Ramos (cell line): ENCODE data around the gene ACOT11.

Experiments
- in situ Hi-C: fragments of 300-500 bp; cut with MboI; formaldehyde crosslinking; loops from one replicate; pipeline ENCODE4 v1.14.3; 2022; ENCODE audit warnings: low sequenced_read_pairs; ENCODE audit not compliant: unreplicated experiment

ACOT11 gene

GRCh38 chr1:54559111-54559548 lies 11.1 kb downstream of the ACOT11 start:
- in situ Hi-C loops, result no loop called here

- in situ Hi-C loops, result no loop called here
These were observed 11.8 kb downstream of the ACOT11 start for GRCh38 chr1:54559771-54560231.

GRCh38 chr1:54564312-54565112 lies 16.5 kb downstream of the ACOT11 start:
- in situ Hi-C loops, result no loop called here

GRCh38 chr1:54565113-54565501 lies 17.1 kb downstream of the ACOT11 start:
- in situ Hi-C loops, result no loop called here

- in situ Hi-C loops, result no loop called here
These were observed 18.6 kb downstream of the ACOT11 start for GRCh38 chr1:54566438-54567141.

DNA sequence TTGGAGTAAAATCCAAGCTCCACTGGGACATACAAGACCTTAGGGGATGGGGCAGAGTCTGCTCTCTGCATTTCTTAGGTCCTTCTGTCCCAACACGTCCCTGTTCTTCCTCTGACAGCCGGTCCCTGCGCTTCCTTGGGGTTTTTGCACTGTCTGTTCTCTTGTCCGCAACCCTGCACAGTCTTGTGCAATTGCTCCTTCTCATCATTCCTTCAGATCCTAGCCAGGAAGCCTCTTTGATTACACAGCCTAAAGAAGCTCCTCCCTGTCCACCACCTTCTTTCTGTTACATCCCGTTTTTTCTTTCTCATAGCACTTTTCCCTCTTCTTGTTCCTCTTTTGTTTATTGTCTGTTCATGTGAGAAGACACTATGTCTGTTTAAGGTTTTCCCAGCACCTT lies 19.9 kb downstream of the ACOT11 start:
- in situ Hi-C loops, result no loop called here

GRCh38 chr1:54569339-54569738 lies 21.3 kb downstream of the ACOT11 start:
- in situ Hi-C loops, result no loop called here

- in situ Hi-C loops, result no loop called here
These were observed 22.1 kb downstream of the ACOT11 start for GRCh38 chr1:54570161-54570560.

- in situ Hi-C loops, result no loop called here
These were observed 23.3 kb downstream of the ACOT11 start for GRCh38 chr1:54571326-54571725.

DNA sequence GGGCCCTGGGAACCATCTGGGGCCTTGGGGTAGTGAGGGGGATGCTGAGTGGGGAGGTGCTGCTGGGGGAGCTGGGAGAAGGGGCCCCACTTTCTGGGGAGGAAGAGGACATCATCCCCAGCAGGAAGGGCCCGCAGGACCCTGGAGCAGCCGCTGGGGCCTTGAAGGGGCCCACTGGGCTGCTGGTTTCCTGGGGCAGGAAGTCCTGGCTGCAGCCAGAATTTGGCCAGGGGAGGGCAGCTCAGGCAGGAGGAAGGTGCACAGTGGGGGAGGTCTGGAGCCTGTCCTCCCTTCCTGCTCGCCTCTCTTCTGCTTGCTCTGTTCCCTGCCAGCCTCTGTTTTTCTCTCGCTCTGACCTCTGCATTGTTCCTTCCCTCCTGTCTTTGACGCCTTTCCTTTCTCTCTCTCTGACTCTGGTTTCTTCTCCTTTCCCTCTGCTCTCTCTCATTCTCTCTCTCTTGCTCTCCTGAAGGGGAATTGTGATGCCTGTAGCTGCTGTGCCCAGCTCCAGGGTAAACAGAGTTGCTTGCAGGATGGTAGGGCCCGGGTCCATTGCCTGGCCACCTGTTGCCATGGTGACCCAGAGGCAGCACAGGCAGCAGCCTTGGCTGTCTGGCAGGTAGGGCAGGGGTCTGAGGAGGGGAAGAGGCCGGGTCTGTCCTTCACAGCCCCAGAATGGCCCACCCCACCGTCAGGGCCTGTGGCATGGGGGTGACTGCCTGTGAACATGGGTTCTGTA lies 23.9 kb downstream of the ACOT11 start:
- in situ Hi-C loops, result no loop called here

DNA sequence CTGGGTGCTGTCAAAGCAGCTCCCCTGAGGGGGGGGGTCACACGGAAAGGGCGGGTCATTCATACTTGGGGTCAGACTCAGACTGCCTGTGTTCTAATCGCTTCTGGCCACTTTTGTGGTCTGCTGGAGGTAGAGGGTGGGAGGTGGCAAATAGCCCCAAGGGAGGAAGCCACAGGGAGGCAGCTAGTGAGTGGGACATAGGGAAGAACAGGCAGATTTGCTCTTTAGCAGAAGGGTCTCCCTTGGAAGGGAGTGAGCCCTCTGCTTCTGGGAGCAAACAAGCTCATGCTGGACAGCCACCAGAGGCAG lies 24.5 kb downstream of the ACOT11 start:
- in situ Hi-C loops, result no loop called here

GRCh38 chr1:54574158-54574778 lies 26.2 kb downstream of the ACOT11 start:
- in situ Hi-C loops, result no loop called here

DNA sequence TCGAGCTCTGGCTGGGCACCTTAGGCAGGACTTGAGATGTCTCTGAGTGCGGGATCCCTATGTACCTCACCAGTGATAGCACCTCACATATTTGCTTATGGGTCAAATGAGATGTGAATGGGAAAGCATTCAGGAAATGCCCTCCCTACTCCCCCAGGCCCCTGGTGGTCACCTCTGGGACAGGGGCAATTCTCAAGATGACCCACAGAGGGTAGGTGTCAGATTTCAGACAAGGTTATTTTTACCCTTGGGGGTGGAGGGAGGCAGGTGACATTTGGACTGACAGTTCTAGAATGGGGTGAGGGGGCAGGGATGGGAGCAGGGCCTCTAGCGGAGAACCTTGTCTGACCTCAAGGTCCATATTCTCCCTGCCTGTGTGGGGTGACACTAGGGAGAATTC lies 27.1 kb downstream of the ACOT11 start:
- in situ Hi-C loops, result no loop called here

- in situ Hi-C loops, result no loop called here
These were observed 27.7 kb downstream of the ACOT11 start for GRCh38 chr1:54575605-54576290.

GRCh38 chr1:54577612-54578011 lies 29.6 kb downstream of the ACOT11 start:
- in situ Hi-C loops, result no loop called here

- in situ Hi-C loops, result no loop called here
These were observed 31.3 kb downstream of the ACOT11 start for GRCh38 chr1:54579337-54579781.

DNA sequence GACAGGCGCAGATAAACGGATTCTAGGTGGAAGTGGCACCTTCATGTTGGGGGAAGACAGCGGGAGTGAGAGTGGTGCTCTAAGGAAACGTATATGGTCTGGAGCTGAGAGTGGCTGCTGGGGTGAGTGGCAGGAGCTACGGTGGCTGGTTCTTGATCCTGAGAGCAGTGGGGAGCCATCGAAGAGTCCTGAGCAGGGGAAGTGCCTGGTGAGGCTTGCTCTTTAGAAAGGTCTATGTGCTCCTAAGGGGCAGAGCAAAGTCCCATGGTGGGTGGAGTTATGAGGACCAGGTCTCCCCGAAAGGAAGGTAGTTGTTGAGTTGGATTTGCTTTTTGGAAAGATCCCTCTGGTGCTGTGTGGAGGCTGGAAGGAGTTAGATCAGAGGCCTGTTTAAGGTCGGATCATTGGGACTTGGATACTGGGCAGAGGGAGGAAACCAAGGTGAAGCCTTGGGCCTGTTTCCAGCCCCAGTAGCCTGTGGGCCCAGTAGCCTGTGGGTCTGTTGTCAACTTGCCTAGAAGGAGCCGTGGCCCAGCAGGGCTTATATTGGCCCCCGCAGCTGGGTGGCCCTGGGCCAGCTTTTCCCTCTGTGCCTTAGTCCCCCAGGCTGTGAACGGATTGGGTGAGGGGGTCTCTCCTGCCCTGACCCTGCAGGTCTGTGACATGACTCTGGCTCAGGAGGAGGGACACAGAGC lies 33.0 kb downstream of the ACOT11 start:
- in situ Hi-C loops, result no loop called here

GRCh38 chr1:54581621-54582035 lies 33.6 kb downstream of the ACOT11 start:
- in situ Hi-C loops, result no loop called here

GRCh38 chr1:54582566-54583306 lies 34.7 kb downstream of the ACOT11 start:
- in situ Hi-C loops, result no loop called here
